Measurements from ENCODE around the gene EXD3. TPM values are rescaled to one million over a fixed set of nuclear protein-coding genes. Genes with fewer than 3 reads are reported as not detected.
"Not testable (repeated sequence)": the region's sequence is repeated elsewhere in the genome, so short reads cannot be mapped to it uniquely, and the experiment has no call there.

The EXD3 gene
- total RNA-seq, 1 donor, result 6.1 TPM

GRCh38 chr9:137390553-137391410 lies 32.2 kb downstream of the EXD3 start:
- H3K4me3 ChIP-seq (ENCODE audit: low read length), result no peak overlapping the region
- peaks cover 14% of the 10 kb centered on the region for H3K4me1 ChIP-seq (ENCODE audit: insufficient read depth, low read length)
- H3K27me3 ChIP-seq (ENCODE audit: insufficient read depth, low read length), result no peaks in the 10 kb centered on the region
- H3K9me3 ChIP-seq (ENCODE audit: low read depth, low read length), result no peaks in the 10 kb centered on the region

DNA sequence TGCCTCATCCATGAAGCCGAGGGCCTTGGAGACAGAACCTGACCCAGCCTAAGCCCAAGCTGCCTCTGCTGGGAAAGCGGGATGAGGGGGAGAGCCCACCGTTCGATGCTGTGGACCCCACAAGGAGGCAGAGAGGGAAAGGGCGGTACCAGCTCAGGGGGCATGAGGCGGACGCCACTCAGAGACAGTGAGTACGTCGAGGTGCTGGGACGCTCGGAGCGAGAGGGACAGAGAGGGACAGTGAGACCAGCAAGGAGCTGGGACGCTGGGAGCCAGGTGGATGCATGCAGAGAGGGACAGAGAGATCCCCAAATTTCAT lies 33.6 kb downstream of the EXD3 start:
- no peaks in the 10 kb centered on the region for H3K27me3 ChIP-seq (ENCODE audit: insufficient read depth, low read length)
- H3K4me1 ChIP-seq (ENCODE audit: insufficient read depth, low read length), result peaks cover 14% of the 10 kb centered on the region
- H3K4me3 ChIP-seq (ENCODE audit: low read length), result no peak overlapping the region
- H3K9me3 ChIP-seq (ENCODE audit: low read depth, low read length), result no peaks in the 10 kb centered on the region

GRCh38 chr9:137388589-137389427 lies 34.2 kb downstream of the EXD3 start:
- Histone ChIP-seq H3K4me3 (ENCODE audit: low read length) (no peak overlapping the region), H3K27me3 (ENCODE audit: insufficient read depth, low read length) (no peaks in the 10 kb centered on the region), H3K9me3 (ENCODE audit: low read depth, low read length) (no peaks in the 10 kb centered on the region), H3K4me1 (ENCODE audit: insufficient read depth, low read length) (peaks cover 14% of the 10 kb centered on the region)

DNA sequence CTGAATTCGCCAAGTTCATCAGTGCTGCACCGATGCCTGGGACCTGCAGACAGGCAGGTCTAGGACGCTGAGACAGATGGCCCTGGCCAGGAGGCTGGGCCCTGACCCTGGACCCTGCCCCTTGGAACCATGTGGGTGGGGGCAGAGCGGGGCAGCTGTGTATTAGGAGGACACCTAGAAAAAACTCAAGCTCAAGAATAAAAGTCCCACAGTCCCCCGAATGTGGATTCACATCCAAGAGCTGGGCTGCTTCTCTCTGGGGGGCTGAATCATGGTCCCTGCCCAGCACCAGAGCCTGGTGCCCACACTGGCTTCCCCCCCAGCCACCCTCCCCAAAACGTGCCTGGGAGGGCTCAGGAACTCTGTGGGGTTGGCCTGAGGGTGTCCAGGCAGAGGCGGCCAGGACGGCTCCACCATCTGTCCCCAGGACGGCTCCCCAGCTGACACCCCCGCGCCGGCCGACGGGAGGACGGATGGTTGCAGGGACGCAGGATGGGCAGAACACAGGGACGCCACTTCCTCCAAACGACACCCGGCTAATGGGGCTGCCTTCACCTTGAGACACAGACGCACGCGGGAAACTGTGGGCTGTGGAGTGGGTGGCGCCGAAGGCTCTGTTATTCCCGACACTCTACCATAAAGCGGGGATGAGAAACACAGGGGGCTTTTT lies 34.9 kb downstream of the EXD3 start:
- Histone ChIP-seq H3K4me1 (ENCODE audit: insufficient read depth, low read length) (peaks cover 14% of the 10 kb centered on the region), H3K4me3 (ENCODE audit: low read length) (no peak overlapping the region), H3K9me3 (ENCODE audit: low read depth, low read length) (no peaks in the 10 kb centered on the region), H3K27me3 (ENCODE audit: insufficient read depth, low read length) (no peaks in the 10 kb centered on the region)

- Histone ChIP-seq H3K4me3 (ENCODE audit: low read length) (no peak overlapping the region), H3K9me3 (ENCODE audit: low read depth, low read length) (no peaks in the 10 kb centered on the region), H3K27me3 (ENCODE audit: insufficient read depth, low read length) (no peaks in the 10 kb centered on the region), H3K4me1 (ENCODE audit: insufficient read depth, low read length) (peaks cover 14% of the 10 kb centered on the region)
Observed at GRCh38 chr9:137387114-137387890, 35.7 kb downstream of the EXD3 start.

DNA sequence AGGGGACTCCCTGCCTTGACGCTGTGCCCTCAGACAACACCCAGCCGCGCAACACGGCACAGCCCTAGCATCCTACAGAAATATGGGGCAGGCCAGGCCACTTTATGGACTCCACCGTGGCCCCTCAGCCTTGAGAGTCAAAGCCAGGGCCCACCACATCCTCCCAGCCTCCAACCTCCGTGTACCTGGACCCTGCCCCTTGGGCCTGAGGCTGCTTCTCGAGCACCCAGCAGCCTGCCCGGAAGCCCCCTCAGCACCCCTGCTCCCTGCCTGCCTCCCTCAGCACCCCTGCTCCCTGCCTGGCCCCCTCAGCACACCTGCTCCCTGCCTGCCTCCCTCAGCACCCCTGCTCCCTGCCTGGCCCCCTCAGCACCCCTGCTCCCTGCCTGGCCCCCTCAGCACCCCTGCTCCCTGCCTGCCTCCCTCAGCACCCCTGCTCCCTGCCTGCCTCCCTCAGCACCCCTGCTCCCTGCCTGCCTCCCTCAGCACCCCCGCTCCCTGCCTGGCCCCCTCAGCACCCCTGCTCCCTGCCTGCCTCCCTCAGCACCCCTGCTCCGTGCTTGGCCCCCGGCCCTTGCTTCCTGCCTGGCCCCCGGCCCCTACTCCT lies 36.4 kb downstream of the EXD3 start:
- H3K9me3 ChIP-seq (ENCODE audit: low read depth, low read length); H3K4me3 ChIP-seq (ENCODE audit: low read length); H3K27me3 ChIP-seq (ENCODE audit: insufficient read depth, low read length): not testable (repeated sequence)
- peaks cover 14% of the 10 kb centered on the region for H3K4me1 ChIP-seq (ENCODE audit: insufficient read depth, low read length)

- Histone ChIP-seq H3K4me3 (ENCODE audit: low read length) (no peak overlapping the region), H3K9me3 (ENCODE audit: low read depth, low read length) (no peaks in the 10 kb centered on the region), H3K27me3 (ENCODE audit: insufficient read depth, low read length) (no peaks in the 10 kb centered on the region), H3K4me1 (ENCODE audit: insufficient read depth, low read length) (peaks cover 14% of the 10 kb centered on the region)
Observed at GRCh38 chr9:137385061-137385655, 37.8 kb downstream of the EXD3 start.

DNA sequence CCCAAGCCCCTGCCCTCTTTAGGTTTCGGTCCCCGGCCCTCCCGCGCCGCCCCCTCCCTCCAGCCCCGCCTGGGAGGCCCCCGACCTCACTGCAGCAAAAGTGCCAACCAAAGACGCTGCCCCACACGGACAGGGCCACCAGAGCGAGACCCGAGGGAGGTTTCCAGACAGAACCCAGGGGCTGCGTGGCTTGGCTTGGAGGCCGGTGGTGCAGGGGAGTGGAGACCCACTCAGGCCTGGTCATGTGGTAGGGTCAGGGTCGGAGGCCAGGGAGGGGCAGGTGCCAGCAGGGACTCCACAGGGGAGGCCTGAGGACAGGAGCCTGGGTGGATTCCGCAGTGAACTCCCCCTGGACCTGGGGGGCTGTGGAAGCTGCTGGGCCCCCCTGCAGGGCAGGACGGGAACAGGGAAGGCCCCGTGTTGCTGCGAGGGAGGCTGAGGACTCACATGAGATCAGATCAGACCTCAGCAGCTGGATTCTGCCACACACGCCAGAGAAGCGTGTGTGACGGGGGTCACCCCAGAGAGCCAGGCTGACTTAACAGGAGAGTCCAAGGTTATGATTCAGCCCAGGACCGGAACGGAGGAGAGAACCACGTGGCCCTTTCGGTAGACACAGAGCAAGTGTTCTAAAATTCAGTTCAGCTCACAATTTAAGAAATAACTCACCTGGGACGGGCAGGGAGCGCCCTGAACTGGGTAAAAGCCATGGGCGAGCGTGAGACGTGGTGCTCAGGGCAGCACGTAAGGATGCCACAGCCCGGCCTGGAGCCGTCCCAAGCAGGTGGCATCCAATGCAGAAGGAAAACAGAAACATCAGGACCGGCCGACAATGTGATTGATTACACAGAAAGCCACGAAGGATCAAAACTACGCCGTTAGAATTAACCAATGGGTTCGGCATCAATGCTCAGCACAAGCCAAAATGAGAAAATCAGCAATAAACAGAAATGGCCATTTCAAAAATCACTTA lies 38.9 kb downstream of the EXD3 start:
- Histone ChIP-seq H3K4me1 (ENCODE audit: insufficient read depth, low read length) (peaks cover 14% of the 10 kb centered on the region), H3K27me3 (ENCODE audit: insufficient read depth, low read length) (no peaks in the 10 kb centered on the region), H3K9me3 (ENCODE audit: low read depth, low read length) (no peaks in the 10 kb centered on the region), H3K4me3 (ENCODE audit: low read length) (no peak overlapping the region)

GRCh38 chr9:137383081-137383783 lies 39.7 kb downstream of the EXD3 start:
- H3K4me1 ChIP-seq (ENCODE audit: insufficient read depth, low read length), result peaks cover 13% of the 10 kb centered on the region

GRCh38 chr9:137382444-137383080 lies 40.4 kb downstream of the EXD3 start:
- peaks cover 7% of the 10 kb centered on the region for H3K4me1 ChIP-seq (ENCODE audit: insufficient read depth, low read length)
- H3K4me3 ChIP-seq (ENCODE audit: low read length), result no peak overlapping the region
- no peaks in the 10 kb centered on the region for H3K9me3 ChIP-seq (ENCODE audit: low read depth, low read length)
- no peaks in the 10 kb centered on the region for H3K27me3 ChIP-seq (ENCODE audit: insufficient read depth, low read length)

More at GRCh38 chr9:137383081-137383783, 39.7 kb downstream of the EXD3 start:
- no peaks in the 10 kb centered on the region for H3K27me3 ChIP-seq (ENCODE audit: insufficient read depth, low read length)
- no peak overlapping the region for H3K4me3 ChIP-seq (ENCODE audit: low read length)
- no peaks in the 10 kb centered on the region for H3K9me3 ChIP-seq (ENCODE audit: low read depth, low read length)

DNA sequence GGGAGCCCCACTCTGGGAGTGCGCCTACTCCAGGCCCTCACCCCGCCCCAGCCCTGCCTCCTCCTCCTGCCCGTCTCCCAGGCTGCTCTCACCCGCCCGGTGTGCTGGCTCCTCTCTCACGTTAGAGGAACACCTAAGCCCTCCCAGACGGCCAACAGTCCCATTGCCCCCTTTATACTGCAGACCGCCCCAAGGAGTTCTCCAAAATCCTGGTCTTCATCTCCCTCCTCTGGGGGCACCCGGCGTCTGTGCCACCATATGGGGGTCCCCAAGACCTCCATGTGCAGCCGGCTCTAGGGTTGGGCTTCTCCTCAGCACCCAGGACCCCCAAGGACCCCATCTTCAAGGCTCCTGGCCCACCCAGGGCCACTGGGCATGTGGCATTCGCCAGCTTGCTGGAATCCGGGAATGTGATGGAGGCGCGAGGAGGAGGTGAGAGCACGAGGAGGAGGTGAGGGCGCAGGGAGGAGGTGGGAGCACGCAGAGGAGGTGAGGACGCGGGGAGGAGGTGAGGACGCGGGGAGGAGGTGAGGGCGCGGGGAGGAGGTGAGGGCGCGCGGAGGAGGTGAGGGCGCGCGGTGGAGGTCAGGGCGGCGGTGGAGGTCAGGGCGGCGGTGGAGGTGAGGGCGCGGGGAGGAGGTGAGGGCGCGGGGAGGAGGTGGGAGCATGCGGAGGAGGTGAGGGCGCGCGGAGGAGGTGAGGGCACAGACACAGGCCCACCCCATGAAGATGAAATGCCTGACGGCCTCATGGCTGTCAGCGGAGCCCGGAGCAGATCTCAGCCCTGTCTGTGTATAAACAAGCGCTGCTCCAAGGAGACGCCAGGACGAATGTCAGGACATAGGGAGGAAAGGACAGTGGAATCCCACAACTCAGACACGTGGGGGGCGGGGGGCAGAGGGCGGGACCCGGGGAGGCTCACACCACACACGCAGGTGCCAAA lies 41.2 kb downstream of the EXD3 start:
- H3K27me3 ChIP-seq (ENCODE audit: insufficient read depth, low read length), result no peaks in the 10 kb centered on the region
- H3K9me3 ChIP-seq (ENCODE audit: low read depth, low read length), result no peaks in the 10 kb centered on the region
- H3K4me3 ChIP-seq (ENCODE audit: low read length), result no peak overlapping the region
- no peaks in the 10 kb centered on the region for H3K4me1 ChIP-seq (ENCODE audit: insufficient read depth, low read length)
